ENCODE measurements around the gene RAPGEF5.
A peak's percentile ranks its signal among the peaks of the same experiment; 100 is the strongest.

Gene RAPGEF5

GRCh38 chr7:22168129-22168634 is 188.8 kb downstream of the RAPGEF5 start:
- no peak for TF ChIP-seq CTCF (IDR thresholded peaks at IDR 0.05; ENCODE audit: low read depth, low read length, missing control alignments)
- Histone ChIP-seq H3K36me3 (replicated peaks) (no peaks in the 10 kb centered on the region), H3K27me3 (replicated peaks) (no peaks in the 10 kb centered on the region), H3K27ac (no peak overlapping the region), H3K4me3 (ENCODE audit: low read depth, low read length) (no peak overlapping the region)
- no peak for DNase-seq
- in situ Hi-C loops (cut with HindIII; ENCODE audit: low pct_ligation_motif_present, low sequenced_read_pairs): no loop called here

DNA sequence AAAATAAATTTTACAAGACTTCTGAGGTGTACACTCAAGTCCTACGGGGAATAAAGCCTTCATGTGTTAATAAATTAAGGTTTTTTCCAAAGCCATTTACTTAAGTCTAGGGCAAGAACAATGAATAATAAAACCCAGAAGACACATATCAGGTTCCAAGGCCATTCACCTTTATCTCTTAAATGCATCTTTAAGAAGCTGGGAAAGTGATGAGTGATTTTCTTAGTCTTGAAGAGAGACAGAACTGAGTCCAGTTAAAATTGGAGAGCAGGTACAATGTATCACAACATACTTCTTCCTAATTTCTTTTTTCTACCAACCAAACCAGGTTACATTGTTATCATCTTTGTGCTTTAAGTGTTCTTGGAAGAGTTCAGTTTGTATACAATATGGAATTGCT is 189.5 kb downstream of the RAPGEF5 start:
- Histone ChIP-seq H3K27ac (no peak overlapping the region), H3K36me3 (replicated peaks) (no peaks in the 10 kb centered on the region), H3K4me3 (ENCODE audit: low read depth, low read length) (no peak overlapping the region), H3K27me3 (replicated peaks) (no peaks in the 10 kb centered on the region)
- no peak for TF ChIP-seq CTCF (IDR thresholded peaks at IDR 0.05; ENCODE audit: low read depth, low read length, missing control alignments)
- in situ Hi-C loops (cut with HindIII; ENCODE audit: low pct_ligation_motif_present, low sequenced_read_pairs): no loop called here
- DNase-seq: no peak

GRCh38 chr7:22166928-22167327 is 190.0 kb downstream of the RAPGEF5 start:
- Histone ChIP-seq H3K36me3 (replicated peaks) (no peaks in the 10 kb centered on the region), H3K4me3 (ENCODE audit: low read depth, low read length) (no peak overlapping the region), H3K27ac (no peak overlapping the region), H3K27me3 (replicated peaks) (no peaks in the 10 kb centered on the region)
- no peak for DNase-seq
- in situ Hi-C loops (cut with HindIII; ENCODE audit: low pct_ligation_motif_present, low sequenced_read_pairs): no loop called here
- no peak for TF ChIP-seq CTCF (IDR thresholded peaks at IDR 0.05; ENCODE audit: low read depth, low read length, missing control alignments)

DNA sequence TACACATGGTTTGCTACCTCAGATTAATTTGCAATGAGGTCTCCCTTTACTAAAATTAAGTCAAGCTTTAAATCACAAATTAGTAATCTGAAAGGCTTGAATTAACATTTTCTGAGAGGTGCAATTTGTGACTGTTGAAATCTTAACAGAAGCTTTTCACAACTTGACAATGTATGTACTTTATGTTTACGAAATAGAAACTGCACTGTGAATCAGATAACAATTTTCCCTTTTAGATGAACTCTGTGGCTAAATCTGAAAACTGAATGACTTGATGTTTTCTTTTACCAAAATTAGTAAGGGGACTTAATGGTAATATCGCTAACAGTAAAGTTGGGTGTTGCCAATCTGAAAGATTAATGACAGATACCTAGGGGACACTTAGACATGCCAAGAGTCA is 197.6 kb downstream of the RAPGEF5 start:
- no peak for DNase-seq
- no peak overlapping the region for H3K27ac ChIP-seq
- no peak overlapping the region for H3K4me3 ChIP-seq (ENCODE audit: low read depth, low read length)
- in situ Hi-C loops (cut with HindIII; ENCODE audit: low pct_ligation_motif_present, low sequenced_read_pairs): no loop called here
- H3K36me3 ChIP-seq (replicated peaks): no peaks in the 10 kb centered on the region
- TF ChIP-seq CTCF (IDR thresholded peaks at IDR 0.05; ENCODE audit: low read depth, low read length, missing control alignments): no peak
- no peaks in the 10 kb centered on the region for H3K27me3 ChIP-seq (replicated peaks)

- in situ Hi-C loops (cut with HindIII; ENCODE audit: low pct_ligation_motif_present, low sequenced_read_pairs): no loop called here
- no peaks in the 10 kb centered on the region for H3K27me3 ChIP-seq (replicated peaks)
- H3K36me3 ChIP-seq (replicated peaks): no peaks in the 10 kb centered on the region
- DNase-seq: no peak
- H3K27ac ChIP-seq: no peak overlapping the region
- no peak overlapping the region for H3K4me3 ChIP-seq (ENCODE audit: low read depth, low read length)
- TF ChIP-seq CTCF (IDR thresholded peaks at IDR 0.05; ENCODE audit: low read depth, low read length, missing control alignments): no peak
Measured at GRCh38 chr7:22157552-22157951, 199.4 kb downstream of the RAPGEF5 start.

DNA sequence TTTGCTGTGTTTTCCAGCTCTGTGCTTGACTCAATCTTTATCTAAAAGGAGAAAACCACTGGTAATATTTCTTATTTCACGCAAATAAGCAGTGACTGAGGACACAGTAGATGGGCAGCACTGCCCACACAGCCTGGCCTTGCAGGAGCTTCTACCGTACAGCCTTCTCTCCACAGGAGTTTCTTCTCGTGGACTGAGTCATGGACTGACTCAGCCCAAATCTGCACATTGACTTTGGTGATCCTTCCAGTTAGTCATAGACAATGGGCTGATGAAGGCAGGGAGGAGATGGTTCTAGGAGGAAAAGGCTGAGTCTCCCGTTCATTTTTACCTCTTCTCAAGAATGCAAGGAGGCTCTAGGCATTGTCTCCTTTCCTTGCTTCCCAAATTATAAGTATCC is 200.7 kb downstream of the RAPGEF5 start:
- no peaks in the 10 kb centered on the region for H3K27me3 ChIP-seq (replicated peaks)
- no peaks in the 10 kb centered on the region for H3K36me3 ChIP-seq (replicated peaks)
- no peak for TF ChIP-seq CTCF (IDR thresholded peaks at IDR 0.05; ENCODE audit: low read depth, low read length, missing control alignments)
- no peak overlapping the region for H3K4me3 ChIP-seq (ENCODE audit: low read depth, low read length)
- peak; percentile 78 for DNase-seq
- in situ Hi-C loops (cut with HindIII; ENCODE audit: low pct_ligation_motif_present, low sequenced_read_pairs): no loop called here
- no peak overlapping the region for H3K27ac ChIP-seq

All from brain microvascular endothelial cell (primary cell).